Chondrocyte (in vitro differentiated cells): ENCODE measurements around the gene NR1D2. TPM values are rescaled to one million over a fixed set of nuclear protein-coding genes. Genes with fewer than 3 reads are reported as not detected.

Source experiments
- DNase-seq: peaks from one replicate; pipeline ENCODE4 v3.0.0; 2021; ENCODE audit warnings: mixed read lengths, low spot score
- H3K27ac Mint-ChIP-seq: one replicate; pipeline ENCODE4 v1.8.0; 2021; ENCODE audit warnings: mild to moderate bottlenecking, moderate library complexity, mixed read lengths; ENCODE audit not compliant: unreplicated experiment
- H3K27me3 Mint-ChIP-seq: 2 replicates; pipeline ENCODE4 v1.8.0; 2021; ENCODE audit warnings: low read depth, mixed read lengths
- H3K36me3 Mint-ChIP-seq: 2 replicates; pipeline ENCODE4 v1.8.0; 2021; ENCODE audit warnings: low read depth, mixed read lengths
- H3K4me1 Mint-ChIP-seq: 2 replicates; pipeline ENCODE4 v1.8.0; 2021; ENCODE audit warnings: low read depth, mild to moderate bottlenecking, mixed read lengths
- H3K4me3 Mint-ChIP-seq: one replicate; pipeline ENCODE4 v1.8.0; 2021; ENCODE audit warnings: mild to moderate bottlenecking, moderate library complexity, mixed read lengths; ENCODE audit not compliant: unreplicated experiment
- H3K9me3 Mint-ChIP-seq: 2 replicates; pipeline ENCODE4 v1.8.0; 2021; ENCODE audit warnings: low read depth, mixed read lengths
- CTCF ChIP-seq: fragments of 200-600 bp; sonication (generic); IDR thresholded peaks from 2 replicates; pipeline ENCODE4 v1.5.0; 2021; ENCODE audit warnings: antibody characterized with exemption, mild to moderate bottlenecking, moderate library complexity
- long read RNA-seq: library from polyadenylated mRNA; stranded (forward); transcript quantifications from one replicate; pipeline ENCODE4 v2.0.0, GENCODE V29; 2021
- total RNA-seq: library from RNA; stranded (reverse); gene quantifications from 3 replicates; pipeline ENCODE4 v1.2.1, GENCODE V29; 2021

The NR1D2 gene
- total RNA-seq = 14.7 to 19.8 TPM (median 19.6 TPM) in 3 replicates
- long read RNA-seq, full-length matches to known transcripts = 23 of 32 reads
- long read RNA-seq, partial matches to known transcripts = 3 of 32 reads
- long read RNA-seq, other reads (novel, unspliced or antisense) = 6 of 32 reads

DNA sequence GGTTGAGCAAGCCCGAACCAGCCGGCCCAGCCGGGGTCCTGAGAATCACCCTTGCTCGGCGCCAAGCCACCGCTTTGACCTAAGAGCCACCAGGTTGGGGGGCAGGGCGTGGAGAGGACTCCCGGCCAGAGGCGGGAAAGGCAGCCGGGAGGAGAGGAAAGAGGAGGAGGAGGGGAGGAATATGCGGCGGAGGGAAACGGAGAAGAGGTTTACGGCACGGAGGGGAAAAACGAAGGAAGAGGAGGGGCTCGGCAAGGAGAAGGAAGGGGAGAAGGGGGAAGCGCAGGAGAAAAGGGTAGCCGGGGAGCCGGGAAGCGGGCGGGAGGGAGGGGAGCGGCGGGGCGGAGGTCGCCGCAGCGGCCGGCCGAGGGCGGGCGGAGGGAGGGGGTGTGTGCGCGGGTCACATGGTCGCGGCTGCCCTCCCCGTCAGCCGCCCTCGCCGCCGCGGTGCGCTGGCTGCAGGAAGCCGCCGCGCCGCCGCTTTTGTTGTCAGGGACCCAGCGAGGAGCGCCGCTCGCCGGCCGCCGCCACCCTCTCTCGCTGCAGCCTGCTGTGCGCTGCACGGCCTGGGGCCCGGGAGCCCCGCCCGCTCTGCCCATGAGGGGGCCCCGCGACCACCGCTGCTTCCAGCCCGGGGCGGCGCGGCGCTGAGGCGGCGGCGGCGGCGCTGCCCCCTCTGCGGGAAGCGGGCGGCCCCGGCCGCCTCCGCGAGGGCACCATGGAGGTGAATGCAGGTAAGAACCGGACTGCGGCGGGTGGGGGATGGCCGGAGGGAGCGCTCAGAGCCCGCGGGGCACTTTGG, at the start of gene NR1D2:
Gene NR1D2, plus strand, starts transcription at position 426 of the 802 bp plus-strand sequence. Its CDS starts 293 bp downstream, at position 719.
- Mint-ChIP-seq H3K9me3 (no peaks in the 10 kb centered on the region), H3K27me3 (no peaks in the 10 kb centered on the region), H3K4me1 (peaks cover 38% of the 10 kb centered on the region), H3K27ac (peak within 1 kb of the TSS; percentile 96), H3K4me3 (peak within 1 kb of the TSS; percentile 78), H3K36me3 (no peaks in the 10 kb centered on the region)
- peak; percentile 17 for TF ChIP-seq CTCF
- DNase-seq = no peak

- Mint-ChIP-seq H3K27me3 (no peaks in the 10 kb centered on the region), H3K4me1 (no peaks in the 10 kb centered on the region), H3K27ac (no peak overlapping the region), H3K4me3 (no peak overlapping the region), H3K36me3 (peaks cover 38% of the 10 kb centered on the region), H3K9me3 (peaks cover 2% of the 10 kb centered on the region)
- peak; percentile 41 for TF ChIP-seq CTCF
- DNase-seq = no peak
Observed at GRCh38 chr3:23900744-23901143, 44.3 kb upstream of the NR1D2 start.

GRCh38 chr3:23904545-23904944, 40.5 kb upstream of the NR1D2 start:
- H3K27ac Mint-ChIP-seq = no peak overlapping the region
- peaks cover 19% of the 10 kb centered on the region for H3K36me3 Mint-ChIP-seq
- H3K9me3 Mint-ChIP-seq = peaks cover 2% of the 10 kb centered on the region
- no peaks in the 10 kb centered on the region for H3K27me3 Mint-ChIP-seq
- no peak overlapping the region for H3K4me3 Mint-ChIP-seq
- TF ChIP-seq CTCF = no peak
- no peak for DNase-seq
- no peaks in the 10 kb centered on the region for H3K4me1 Mint-ChIP-seq

DNA sequence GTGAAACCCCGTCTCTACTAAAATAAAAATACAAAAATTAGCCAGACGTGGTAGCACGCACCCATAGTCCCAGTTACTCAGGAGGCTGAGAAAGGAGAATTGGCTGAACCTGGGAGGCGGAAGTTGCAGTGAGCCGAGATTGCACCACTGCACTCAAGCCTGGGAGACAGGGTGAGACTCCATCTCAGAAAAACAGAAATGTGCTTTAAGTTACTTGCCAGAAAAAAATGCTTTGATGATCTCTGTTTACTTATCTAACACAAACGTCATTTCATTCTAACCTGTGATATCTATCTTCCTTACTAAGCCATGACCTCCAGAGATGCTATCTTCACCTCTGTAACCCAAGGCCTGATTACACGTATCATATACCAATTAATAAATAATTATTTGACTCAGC, 35.7 kb upstream of the NR1D2 start:
- no peak overlapping the region for H3K4me3 Mint-ChIP-seq
- no peak overlapping the region for H3K27ac Mint-ChIP-seq

More for the DNA sequence above, 35.7 kb upstream of the NR1D2 start:
- peaks cover 6% of the 10 kb centered on the region for H3K4me1 Mint-ChIP-seq
- H3K27me3 Mint-ChIP-seq = no peaks in the 10 kb centered on the region
- TF ChIP-seq CTCF = no peak
- H3K36me3 Mint-ChIP-seq = peaks cover 11% of the 10 kb centered on the region
- H3K9me3 Mint-ChIP-seq = no peaks in the 10 kb centered on the region
- DNase-seq = no peak
